DOHH2 (cell line): Measurements from ENCODE around the gene SLC7A6OS.

Source experiments
- CTCF ChIP-seq: fragments of 200-600 bp; sonication (generic); IDR thresholded peaks from one replicate; pipeline ENCODE4 v1.5.1; 2014; ENCODE audit warnings: antibody characterized with exemption, mild to moderate bottlenecking, low read depth, low read length; ENCODE audit not compliant: poor library complexity, severe bottlenecking
- EZH2phosphoT487 ChIP-seq: fragments of 200-600 bp; sonication (generic); IDR thresholded peaks from 2 replicates; pipeline ENCODE4 v1.6.1; 2017; ENCODE audit warnings: borderline replicate concordance, mild to moderate bottlenecking, antibody characterized with exemption, low read length, moderate library complexity, mixed read lengths

- TF ChIP-seq CTCF (no peak), EZH2phosphoT487 (no peak)
Measured at GRCh38 chr16:68349838-68350410, 39.2 kb upstream of the SLC7A6OS start.
